ENCODE measurements around the gene LARP4.
"Not testable (repeated sequence)": the region's sequence is repeated elsewhere in the genome, so short reads cannot be mapped to it uniquely, and the experiment has no call there.

LARP4 gene

DNA sequence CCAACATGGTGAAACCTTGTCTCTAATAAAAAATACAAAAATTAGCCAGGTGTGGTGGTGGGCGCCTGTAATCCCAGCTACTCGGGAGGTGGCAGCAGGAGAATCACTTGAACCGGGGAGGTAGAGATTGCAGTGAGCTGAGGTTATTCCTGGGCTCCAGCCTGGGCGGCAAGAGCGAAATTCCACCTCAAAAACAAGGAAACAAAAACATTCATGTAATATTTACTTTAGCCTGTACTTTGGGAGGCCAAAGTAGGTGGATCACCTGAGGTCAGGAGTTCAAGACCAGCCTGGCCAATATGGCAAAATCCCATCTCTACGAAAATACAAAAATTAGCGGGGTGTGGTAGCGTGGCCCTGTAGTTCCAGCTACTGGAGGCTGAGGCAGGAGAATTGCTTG lies 31.0 kb downstream of the LARP4 start:
- not testable (repeated sequence) for H3K9me3 ChIP-seq (ENCODE audit: control insufficient read depth, insufficient read depth, low read length); H3K4me1 ChIP-seq (ENCODE audit: control insufficient read depth, insufficient read depth, low read length); H3K4me3 ChIP-seq (ENCODE audit: low read depth, low read length); H3K9ac ChIP-seq (ENCODE audit: low read depth, low read length); H3K27ac ChIP-seq (ENCODE audit: low read depth, low read length); H3K27me3 ChIP-seq (ENCODE audit: control insufficient read depth, insufficient read depth, low read length)
- H3K36me3 ChIP-seq (ENCODE audit: control insufficient read depth, insufficient read depth, low read length): peaks cover 93% of the 10 kb centered on the region

DNA sequence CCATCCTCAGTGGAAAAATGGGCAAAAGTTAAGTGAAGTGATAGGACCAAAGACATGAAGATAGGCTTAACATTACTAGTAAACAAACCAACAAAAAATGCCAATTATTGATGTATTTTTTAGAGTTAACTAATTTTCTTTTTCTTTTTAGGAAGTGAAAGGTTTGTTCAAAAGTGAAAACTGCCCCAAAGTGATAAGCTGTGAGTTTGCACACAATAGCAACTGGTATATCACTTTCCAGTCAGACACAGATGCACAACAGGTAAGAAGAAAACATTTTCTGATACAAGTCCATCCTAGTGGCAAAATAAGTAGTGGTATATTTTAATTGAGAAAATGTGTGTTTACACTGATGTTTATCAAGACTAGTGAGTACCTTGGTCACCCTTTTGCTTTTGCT lies 39.6 kb downstream of the LARP4 start:
- Histone ChIP-seq H3K27ac (ENCODE audit: low read depth, low read length) (no peak overlapping the region), H3K9me3 (ENCODE audit: control insufficient read depth, insufficient read depth, low read length) (no peaks in the 10 kb centered on the region), H3K4me3 (ENCODE audit: low read depth, low read length) (no peak overlapping the region), H3K4me1 (ENCODE audit: control insufficient read depth, insufficient read depth, low read length) (no peaks in the 10 kb centered on the region), H3K36me3 (ENCODE audit: control insufficient read depth, insufficient read depth, low read length) (peaks cover 99% of the 10 kb centered on the region), H3K9ac (ENCODE audit: low read depth, low read length) (no peak overlapping the region), H3K27me3 (ENCODE audit: control insufficient read depth, insufficient read depth, low read length) (no peaks in the 10 kb centered on the region)

DNA sequence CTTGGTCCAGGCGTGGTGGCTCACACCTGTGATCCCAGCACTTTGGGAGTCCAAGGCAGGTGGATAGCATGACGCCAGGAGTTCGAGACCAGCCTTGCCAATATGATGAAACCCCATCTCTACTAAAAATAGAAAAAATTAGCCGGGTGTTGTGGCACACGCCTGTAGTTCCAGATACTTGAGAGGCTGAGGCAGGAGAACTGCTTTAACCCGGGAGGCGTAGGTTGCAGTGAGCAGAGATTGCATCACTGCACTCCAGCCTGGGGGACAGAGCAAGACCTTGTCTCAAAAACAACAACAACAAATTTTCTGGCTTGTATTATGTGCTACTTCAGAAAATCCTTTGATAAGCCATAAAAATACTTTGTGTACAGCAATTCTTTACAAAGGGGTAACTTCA lies 41.1 kb downstream of the LARP4 start:
- H3K27me3 ChIP-seq (ENCODE audit: control insufficient read depth, insufficient read depth, low read length): no peaks in the 10 kb centered on the region
- no peaks in the 10 kb centered on the region for H3K4me1 ChIP-seq (ENCODE audit: control insufficient read depth, insufficient read depth, low read length)
- H3K4me3 ChIP-seq (ENCODE audit: low read depth, low read length): no peak overlapping the region
- H3K9ac ChIP-seq (ENCODE audit: low read depth, low read length): no peak overlapping the region
- peaks cover 93% of the 10 kb centered on the region for H3K36me3 ChIP-seq (ENCODE audit: control insufficient read depth, insufficient read depth, low read length)
- H3K27ac ChIP-seq (ENCODE audit: low read depth, low read length): no peak overlapping the region
- no peaks in the 10 kb centered on the region for H3K9me3 ChIP-seq (ENCODE audit: control insufficient read depth, insufficient read depth, low read length)

DNA sequence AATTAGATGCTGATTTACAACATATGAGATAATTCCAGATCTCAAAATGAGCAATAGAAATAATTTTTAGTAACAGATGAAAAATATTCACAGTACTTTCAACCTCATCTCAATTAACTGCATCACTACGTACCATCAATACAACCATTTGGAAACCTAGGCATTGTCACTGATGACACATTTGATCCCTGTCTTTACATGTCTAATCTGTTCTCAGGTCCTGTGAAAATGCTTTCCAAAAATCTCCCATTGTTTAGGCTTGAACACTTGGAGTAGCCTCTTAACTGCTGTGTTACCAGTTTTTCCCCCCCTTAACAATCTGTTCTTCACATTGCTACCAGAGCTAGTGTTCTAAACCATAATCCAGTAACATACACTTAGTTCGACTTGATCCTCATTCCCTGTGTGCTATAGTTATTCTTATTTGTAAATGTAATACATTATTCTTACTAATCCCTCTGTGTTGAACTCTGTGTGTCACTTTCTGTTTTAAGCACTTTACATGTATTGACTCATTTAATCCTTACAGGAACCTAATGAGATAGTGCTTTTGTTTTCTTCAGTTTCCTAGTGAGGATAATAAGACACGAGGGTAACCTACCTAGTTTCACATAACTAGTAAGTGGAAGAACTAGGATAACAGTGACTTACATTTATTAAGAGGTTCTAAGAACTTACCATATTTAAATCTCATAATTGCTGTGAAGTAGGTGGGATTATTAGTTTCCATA lies 41.7 kb downstream of the LARP4 start:
- Histone ChIP-seq H3K36me3 (ENCODE audit: control insufficient read depth, insufficient read depth, low read length) (peaks cover 93% of the 10 kb centered on the region), H3K9ac (ENCODE audit: low read depth, low read length) (no peak overlapping the region), H3K4me1 (ENCODE audit: control insufficient read depth, insufficient read depth, low read length) (no peaks in the 10 kb centered on the region), H3K27me3 (ENCODE audit: control insufficient read depth, insufficient read depth, low read length) (no peaks in the 10 kb centered on the region), H3K4me3 (ENCODE audit: low read depth, low read length) (no peak overlapping the region), H3K27ac (ENCODE audit: low read depth, low read length) (no peak overlapping the region), H3K9me3 (ENCODE audit: control insufficient read depth, insufficient read depth, low read length) (no peaks in the 10 kb centered on the region)

DNA sequence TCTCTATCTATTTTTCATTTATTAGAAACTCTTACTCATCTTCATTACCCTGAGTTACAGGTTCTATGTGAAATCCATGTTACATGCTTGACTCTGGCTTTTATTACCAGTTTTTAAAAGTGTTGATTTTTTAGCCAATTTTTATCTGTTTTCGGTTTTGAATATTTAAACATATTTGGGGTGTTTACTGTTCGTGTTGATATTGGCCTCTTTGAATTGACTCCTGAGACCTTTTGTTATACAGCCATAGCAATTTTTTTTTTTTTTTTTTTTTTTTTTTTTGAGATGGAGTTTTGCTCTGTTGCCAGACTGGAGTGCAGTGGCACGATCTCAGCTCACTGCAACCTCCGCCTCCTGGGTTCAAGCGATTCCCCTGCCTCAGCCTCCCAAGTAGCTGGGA lies 49.0 kb downstream of the LARP4 start:
- not testable (repeated sequence) for H3K27me3 ChIP-seq (ENCODE audit: control insufficient read depth, insufficient read depth, low read length); H3K9ac ChIP-seq (ENCODE audit: low read depth, low read length); H3K27ac ChIP-seq (ENCODE audit: low read depth, low read length); H3K4me1 ChIP-seq (ENCODE audit: control insufficient read depth, insufficient read depth, low read length); H3K4me3 ChIP-seq (ENCODE audit: low read depth, low read length); H3K9me3 ChIP-seq (ENCODE audit: control insufficient read depth, insufficient read depth, low read length)
- H3K36me3 ChIP-seq (ENCODE audit: control insufficient read depth, insufficient read depth, low read length): peaks cover 79% of the 10 kb centered on the region

DNA sequence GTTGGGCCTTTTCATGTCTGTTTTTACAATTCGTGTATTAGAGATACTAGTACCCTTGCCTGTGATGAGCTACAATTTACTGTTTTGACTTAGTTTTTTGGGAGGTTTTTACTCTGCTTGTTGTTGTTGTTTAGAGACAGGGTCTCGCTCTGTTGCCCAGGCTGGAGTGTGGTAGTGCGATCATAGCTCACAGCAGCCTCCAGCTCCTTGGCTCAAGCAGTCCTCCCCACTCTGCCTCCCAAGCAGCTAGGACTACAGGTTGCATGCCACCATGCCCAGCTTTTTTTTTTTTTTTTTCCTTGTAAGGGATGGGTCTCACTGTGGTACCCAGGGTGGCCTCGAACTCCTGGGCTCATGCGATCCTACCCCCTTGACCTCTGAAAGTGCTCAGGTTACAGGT lies 52.1 kb downstream of the LARP4 start:
- no peaks in the 10 kb centered on the region for H3K27me3 ChIP-seq (ENCODE audit: control insufficient read depth, insufficient read depth, low read length)
- no peaks in the 10 kb centered on the region for H3K4me1 ChIP-seq (ENCODE audit: control insufficient read depth, insufficient read depth, low read length)
- peaks cover 78% of the 10 kb centered on the region for H3K36me3 ChIP-seq (ENCODE audit: control insufficient read depth, insufficient read depth, low read length)
- H3K9ac ChIP-seq (ENCODE audit: low read depth, low read length): no peak overlapping the region
- no peak overlapping the region for H3K27ac ChIP-seq (ENCODE audit: low read depth, low read length)
- H3K4me3 ChIP-seq (ENCODE audit: low read depth, low read length): no peak overlapping the region
- H3K9me3 ChIP-seq (ENCODE audit: control insufficient read depth, insufficient read depth, low read length): no peaks in the 10 kb centered on the region

DNA sequence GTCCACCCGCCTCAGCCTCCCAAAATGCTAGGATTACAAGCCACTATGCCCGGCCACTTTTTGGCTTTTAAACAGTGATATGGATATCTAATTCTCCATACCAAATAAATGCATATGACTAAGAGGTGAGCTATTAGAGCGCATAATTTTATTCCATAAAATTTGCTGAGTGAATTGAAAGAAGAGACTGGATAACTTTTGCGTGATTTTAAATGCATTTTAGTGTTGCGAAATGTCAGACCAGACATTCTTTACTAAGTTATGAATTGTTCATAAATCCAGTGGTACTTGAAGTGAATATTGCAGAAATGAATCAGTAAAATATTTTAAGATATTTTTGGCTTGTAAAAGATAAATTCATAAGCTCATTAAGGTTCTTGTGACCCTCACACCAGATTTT lies 53.2 kb downstream of the LARP4 start:
- H3K9ac ChIP-seq (ENCODE audit: low read depth, low read length): no peak overlapping the region
- H3K27ac ChIP-seq (ENCODE audit: low read depth, low read length): no peak overlapping the region
- no peak overlapping the region for H3K4me3 ChIP-seq (ENCODE audit: low read depth, low read length)
- H3K27me3 ChIP-seq (ENCODE audit: control insufficient read depth, insufficient read depth, low read length): no peaks in the 10 kb centered on the region
- peaks cover 78% of the 10 kb centered on the region for H3K36me3 ChIP-seq (ENCODE audit: control insufficient read depth, insufficient read depth, low read length)
- no peaks in the 10 kb centered on the region for H3K4me1 ChIP-seq (ENCODE audit: control insufficient read depth, insufficient read depth, low read length)
- H3K9me3 ChIP-seq (ENCODE audit: control insufficient read depth, insufficient read depth, low read length): no peaks in the 10 kb centered on the region

DNA sequence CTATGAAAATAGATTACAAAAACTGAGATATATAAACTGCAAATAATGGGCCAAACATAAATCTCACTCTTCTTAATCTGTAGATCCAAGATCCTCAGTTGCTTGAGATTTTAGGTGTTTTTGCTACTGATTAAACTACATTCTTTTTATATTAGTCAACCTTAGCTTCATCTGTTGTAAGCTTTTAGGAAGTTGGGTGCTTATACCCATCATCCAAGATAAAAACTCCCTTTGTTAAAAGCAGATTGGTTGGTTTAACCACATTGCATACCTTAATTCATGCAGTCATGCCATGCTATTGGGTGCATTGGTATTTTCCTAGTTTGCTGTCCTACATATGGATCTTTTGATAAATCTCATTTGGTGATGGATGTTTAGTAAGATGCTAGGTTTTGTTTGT lies 57.9 kb downstream of the LARP4 start:
- no peaks in the 10 kb centered on the region for H3K9me3 ChIP-seq (ENCODE audit: control insufficient read depth, insufficient read depth, low read length)
- no peaks in the 10 kb centered on the region for H3K27me3 ChIP-seq (ENCODE audit: control insufficient read depth, insufficient read depth, low read length)
- peaks cover 76% of the 10 kb centered on the region for H3K36me3 ChIP-seq (ENCODE audit: control insufficient read depth, insufficient read depth, low read length)
- H3K9ac ChIP-seq (ENCODE audit: low read depth, low read length): no peak overlapping the region
- no peak overlapping the region for H3K27ac ChIP-seq (ENCODE audit: low read depth, low read length)
- no peak overlapping the region for H3K4me3 ChIP-seq (ENCODE audit: low read depth, low read length)
- no peaks in the 10 kb centered on the region for H3K4me1 ChIP-seq (ENCODE audit: control insufficient read depth, insufficient read depth, low read length)

DNA sequence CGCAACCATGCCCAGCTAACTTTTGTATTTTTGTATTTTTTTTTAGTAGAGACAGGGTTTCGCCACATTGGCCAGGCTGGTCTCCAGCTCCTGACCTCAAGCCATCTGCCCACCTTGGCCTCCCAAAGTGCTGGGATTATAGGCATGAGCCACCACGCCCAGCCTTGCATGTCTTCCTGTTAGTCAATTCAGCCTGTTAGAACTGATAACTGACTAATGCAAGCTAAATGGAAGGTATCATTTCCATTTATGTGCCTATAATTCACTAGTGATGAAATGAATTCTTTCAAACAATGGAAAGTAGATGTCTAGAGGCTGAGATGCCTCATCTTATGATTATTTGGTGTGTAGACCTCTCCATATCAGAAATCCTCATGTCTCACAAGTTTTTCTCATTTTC lies 66.8 kb downstream of the LARP4 start:
- no peak overlapping the region for H3K9ac ChIP-seq (ENCODE audit: low read depth, low read length)
- no peaks in the 10 kb centered on the region for H3K27me3 ChIP-seq (ENCODE audit: control insufficient read depth, insufficient read depth, low read length)
- H3K4me1 ChIP-seq (ENCODE audit: control insufficient read depth, insufficient read depth, low read length): no peaks in the 10 kb centered on the region
- no peak overlapping the region for H3K4me3 ChIP-seq (ENCODE audit: low read depth, low read length)
- no peak overlapping the region for H3K27ac ChIP-seq (ENCODE audit: low read depth, low read length)
- peaks cover 83% of the 10 kb centered on the region for H3K36me3 ChIP-seq (ENCODE audit: control insufficient read depth, insufficient read depth, low read length)
- H3K9me3 ChIP-seq (ENCODE audit: control insufficient read depth, insufficient read depth, low read length): no peaks in the 10 kb centered on the region

DNA sequence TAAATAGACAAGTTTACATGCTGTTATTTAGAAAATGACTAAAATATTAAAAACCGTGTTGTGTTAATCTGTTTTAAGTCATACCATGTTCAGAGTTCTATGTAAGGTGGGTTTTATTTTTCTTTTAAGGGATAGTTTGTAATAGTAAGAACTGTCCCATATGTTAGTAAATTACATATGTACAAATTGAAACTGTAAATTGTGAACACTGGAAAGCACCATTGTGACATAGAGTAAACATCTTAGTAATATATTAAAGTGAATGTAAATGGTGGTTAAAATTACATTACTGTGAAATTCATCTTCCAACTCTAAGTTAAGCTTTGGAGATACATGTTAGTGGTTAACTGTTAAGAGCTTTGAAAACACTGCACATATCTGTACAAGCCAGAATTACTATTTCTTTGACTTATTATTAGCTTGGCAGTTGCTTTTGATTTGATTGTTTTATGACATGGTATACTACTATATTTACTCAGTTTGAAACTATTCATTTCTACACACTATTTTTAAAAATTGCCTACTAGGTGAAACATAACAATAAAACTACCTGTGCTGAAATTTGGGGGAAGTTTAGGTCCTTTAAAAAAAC lies 76.7 kb downstream of the LARP4 start:
- H3K36me3 ChIP-seq (ENCODE audit: control insufficient read depth, insufficient read depth, low read length): peaks cover 59% of the 10 kb centered on the region
- peaks cover 4% of the 10 kb centered on the region for H3K4me1 ChIP-seq (ENCODE audit: control insufficient read depth, insufficient read depth, low read length)
- no peaks in the 10 kb centered on the region for H3K27me3 ChIP-seq (ENCODE audit: control insufficient read depth, insufficient read depth, low read length)
- no peak overlapping the region for H3K4me3 ChIP-seq (ENCODE audit: low read depth, low read length)
- H3K9me3 ChIP-seq (ENCODE audit: control insufficient read depth, insufficient read depth, low read length): no peaks in the 10 kb centered on the region
- no peak overlapping the region for H3K27ac ChIP-seq (ENCODE audit: low read depth, low read length)
- no peak overlapping the region for H3K9ac ChIP-seq (ENCODE audit: low read depth, low read length)

DNA sequence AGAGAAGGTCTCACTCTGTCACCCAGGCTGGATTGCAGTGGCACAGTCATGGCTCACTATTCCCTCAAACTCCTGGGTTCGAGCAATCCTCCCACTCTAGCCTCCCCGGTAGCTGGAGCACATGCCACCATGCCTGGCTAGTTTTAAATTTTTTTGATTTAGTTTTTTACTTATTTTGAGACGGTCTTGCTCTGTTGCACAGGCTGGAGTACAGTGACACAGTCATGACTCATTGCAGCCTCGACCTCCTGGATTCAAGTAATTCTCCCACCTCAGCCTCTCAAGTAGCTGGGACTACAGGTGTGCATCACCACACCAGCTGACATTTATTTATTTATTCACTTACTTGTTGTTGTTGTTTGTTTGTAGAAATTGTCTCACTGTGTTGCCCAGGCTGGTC lies 81.9 kb downstream of the LARP4 start:
- H3K9ac ChIP-seq (ENCODE audit: low read depth, low read length): no peak overlapping the region

More for the DNA sequence above, 81.9 kb downstream of the LARP4 start:
- Histone ChIP-seq H3K4me1 (ENCODE audit: control insufficient read depth, insufficient read depth, low read length) (peaks cover 4% of the 10 kb centered on the region), H3K4me3 (ENCODE audit: low read depth, low read length) (no peak overlapping the region), H3K9me3 (ENCODE audit: control insufficient read depth, insufficient read depth, low read length) (no peaks in the 10 kb centered on the region), H3K27ac (ENCODE audit: low read depth, low read length) (no peak overlapping the region), H3K36me3 (ENCODE audit: control insufficient read depth, insufficient read depth, low read length) (peaks cover 10% of the 10 kb centered on the region), H3K27me3 (ENCODE audit: control insufficient read depth, insufficient read depth, low read length) (no peaks in the 10 kb centered on the region)
